Measurements from ENCODE around the gene HUNK. TPM values are rescaled to one million over a fixed set of nuclear protein-coding genes. Genes with fewer than 3 reads are reported as not detected.

HUNK gene
- total RNA-seq, 4 donors from 2014 or later = 0.12 to 1.5 (median 0.91) TPM

GRCh38 chr21:32004291-32004690 lies 131.5 kb downstream of the HUNK start:
- ATAC-seq (ENCODE audit: low FRiP score) = no peak
- DNase-seq (ENCODE audit: low spot score) = no peak
- TF ChIP-seq CTCF (IDR thresholded peaks at IDR 0.05) = no peak

- ATAC-seq (ENCODE audit: low FRiP score) (no peak), DNase-seq (ENCODE audit: low spot score) (no peak)
- TF ChIP-seq CTCF (IDR thresholded peaks at IDR 0.05) = no peak
Observed at GRCh38 chr21:32007456-32007855, 134.6 kb downstream of the HUNK start.

GRCh38 chr21:32008714-32009113 lies 135.9 kb downstream of the HUNK start:
- DNase-seq (ENCODE audit: low spot score) (no peak), ATAC-seq (ENCODE audit: low FRiP score) (no peak)
- TF ChIP-seq CTCF (IDR thresholded peaks at IDR 0.05) = no peak

GRCh38 chr21:32009263-32009662 lies 136.4 kb downstream of the HUNK start:
- TF ChIP-seq CTCF (IDR thresholded peaks at IDR 0.05) = no peak
- DNase-seq (ENCODE audit: low spot score) (no peak), ATAC-seq (ENCODE audit: low FRiP score) (no peak)

GRCh38 chr21:32015461-32016139 lies 142.8 kb downstream of the HUNK start:
- no peak for TF ChIP-seq CTCF (IDR thresholded peaks at IDR 0.05)
- DNase-seq (ENCODE audit: low spot score) = no peak
- no peak for ATAC-seq (ENCODE audit: low FRiP score)

GRCh38 chr21:32018381-32018780 lies 145.6 kb downstream of the HUNK start:
- ATAC-seq (ENCODE audit: low FRiP score) (no peak), DNase-seq (ENCODE audit: low spot score) (no peak)
- TF ChIP-seq CTCF (IDR thresholded peaks at IDR 0.05) = no peak

GRCh38 chr21:32020564-32020963 lies 147.7 kb downstream of the HUNK start:
- DNase-seq (ENCODE audit: low spot score) (no peak), ATAC-seq (ENCODE audit: low FRiP score) (no peak)
- no peak for TF ChIP-seq CTCF (IDR thresholded peaks at IDR 0.05)
